Mammary epithelial cell (primary cell): ENCODE data around the gene MRPS2.

Source experiments
- CTCF ChIP-seq, 2 donors: IDR thresholded peaks in 1 of 2; conservative IDR thresholded peaks in 1 of 2; 2 replicates each; pipeline ENCODE4 v1.5.1; 2011 to 2012; ENCODE audit warnings: inconsistent platforms in 2 of 2, low read length in 2 of 2, mild to moderate bottlenecking in 2 of 2, control low read depth in 1 of 2, low read depth in 1 of 2; ENCODE audit not compliant: insufficient read depth in 1 of 2; ENCODE audit errors: extremely low read depth in 1 of 2
- EZH2 ChIP-seq: IDR thresholded peaks from 2 replicates; pipeline ENCODE4 v1.6.1; 2012; ENCODE audit warnings: low read length, inconsistent platforms, borderline replicate concordance

DNA sequence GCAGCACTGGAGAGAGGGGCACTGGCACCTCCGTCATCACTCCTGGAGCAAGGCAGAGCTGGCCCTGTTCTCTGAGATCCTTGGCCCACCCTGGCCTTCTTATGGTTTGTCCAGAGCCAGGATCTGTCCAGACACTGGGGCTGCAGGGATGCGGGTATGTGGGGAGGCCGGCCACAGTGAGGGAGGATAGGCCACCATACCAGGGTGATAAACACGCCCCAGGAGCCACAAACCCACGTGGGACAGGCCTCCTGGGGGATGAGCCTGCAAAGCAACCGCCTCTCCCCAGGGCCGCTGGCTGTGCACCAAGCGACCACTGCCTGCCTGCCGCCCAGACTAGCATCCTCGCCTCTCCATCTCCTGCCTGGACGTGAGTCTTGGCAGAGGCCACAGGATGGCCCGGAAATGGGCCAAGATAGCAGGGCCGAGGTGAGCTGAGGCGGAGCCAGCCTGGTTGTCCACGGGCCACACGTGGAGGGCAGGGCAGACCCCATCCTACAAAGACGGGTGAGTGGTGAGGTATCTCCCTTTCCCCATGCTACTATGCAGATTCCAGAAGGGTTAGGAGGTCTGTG lies 49.9 kb downstream of the MRPS2 start:
- TF ChIP-seq CTCF (conservative IDR thresholded peaks at IDR 0.05 in 1 of 2, IDR thresholded peaks at IDR 0.05 in 1 of 2; ENCODE audit: extremely low read depth in 1 of 2, insufficient read depth in 1 of 2, low read depth in 1 of 2, low read length in 2 of 2) (no peak), EZH2 (no peak)
